Measurements from ENCODE around the gene NPIPB8.
A peak's percentile ranks its signal among the peaks of the same experiment; 100 is the strongest.

DNA sequence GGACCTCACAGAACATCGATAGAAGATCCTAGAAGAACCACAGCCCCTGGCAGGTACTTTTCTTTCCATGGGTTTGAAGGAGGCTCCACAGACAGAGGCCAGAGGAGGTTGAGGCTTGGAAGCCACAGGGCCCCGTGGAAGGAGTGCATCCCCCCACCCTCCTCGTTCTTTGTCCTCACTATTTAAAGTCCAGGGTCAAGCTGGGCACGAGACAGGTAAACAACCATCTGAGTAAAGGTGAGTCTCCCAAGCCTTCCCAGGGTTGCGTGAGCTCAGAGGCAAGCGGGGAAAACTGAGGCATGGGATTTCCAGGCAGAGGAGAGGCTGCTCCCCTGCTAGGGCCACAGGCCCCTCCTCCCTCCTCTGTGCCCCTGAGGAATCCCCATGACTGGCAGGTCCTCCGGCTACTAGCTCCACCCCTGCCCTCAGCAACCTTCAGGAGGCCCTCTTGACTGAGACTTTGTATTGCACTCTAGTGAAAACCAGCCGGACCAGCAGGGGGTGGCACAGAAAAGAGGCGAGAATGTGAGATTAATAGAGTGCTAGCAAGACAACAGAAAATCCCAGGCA, 40.1 kb upstream of the NPIPB8 start:
- no peak for TF ChIP-seq EZH2 (optimal IDR thresholded peaks at IDR 0.05; ENCODE audit: low read depth, low read length)
- TF ChIP-seq, protein P1, sequence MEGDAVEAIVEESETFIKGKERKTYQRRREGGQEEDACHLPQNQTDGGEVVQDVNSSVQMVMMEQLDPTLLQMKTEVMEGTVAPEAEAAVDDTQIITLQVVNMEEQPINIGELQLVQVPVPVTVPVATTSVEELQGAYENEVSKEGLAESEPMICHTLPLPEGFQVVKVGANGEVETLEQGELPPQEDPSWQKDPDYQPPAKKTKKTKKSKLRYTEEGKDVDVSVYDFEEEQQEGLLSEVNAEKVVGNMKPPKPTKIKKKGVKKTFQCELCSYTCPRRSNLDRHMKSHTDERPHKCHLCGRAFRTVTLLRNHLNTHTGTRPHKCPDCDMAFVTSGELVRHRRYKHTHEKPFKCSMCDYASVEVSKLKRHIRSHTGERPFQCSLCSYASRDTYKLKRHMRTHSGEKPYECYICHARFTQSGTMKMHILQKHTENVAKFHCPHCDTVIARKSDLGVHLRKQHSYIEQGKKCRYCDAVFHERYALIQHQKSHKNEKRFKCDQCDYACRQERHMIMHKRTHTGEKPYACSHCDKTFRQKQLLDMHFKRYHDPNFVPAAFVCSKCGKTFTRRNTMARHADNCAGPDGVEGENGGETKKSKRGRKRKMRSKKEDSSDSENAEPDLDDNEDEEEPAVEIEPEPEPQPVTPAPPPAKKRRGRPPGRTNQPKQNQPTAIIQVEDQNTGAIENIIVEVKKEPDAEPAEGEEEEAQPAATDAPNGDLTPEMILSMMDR (IDR thresholded peaks at IDR 0.05; ENCODE audit: low read length) = peak; percentile 23

Measured in MM.1S (cell line).